ENCODE data around the gene TGOLN2. TPM values are rescaled to one million over a fixed set of nuclear protein-coding genes. Genes with fewer than 3 reads are reported as not detected.

Gene TGOLN2
- total RNA-seq, 1 donor from 2014 or later, result 72.4 TPM

DNA sequence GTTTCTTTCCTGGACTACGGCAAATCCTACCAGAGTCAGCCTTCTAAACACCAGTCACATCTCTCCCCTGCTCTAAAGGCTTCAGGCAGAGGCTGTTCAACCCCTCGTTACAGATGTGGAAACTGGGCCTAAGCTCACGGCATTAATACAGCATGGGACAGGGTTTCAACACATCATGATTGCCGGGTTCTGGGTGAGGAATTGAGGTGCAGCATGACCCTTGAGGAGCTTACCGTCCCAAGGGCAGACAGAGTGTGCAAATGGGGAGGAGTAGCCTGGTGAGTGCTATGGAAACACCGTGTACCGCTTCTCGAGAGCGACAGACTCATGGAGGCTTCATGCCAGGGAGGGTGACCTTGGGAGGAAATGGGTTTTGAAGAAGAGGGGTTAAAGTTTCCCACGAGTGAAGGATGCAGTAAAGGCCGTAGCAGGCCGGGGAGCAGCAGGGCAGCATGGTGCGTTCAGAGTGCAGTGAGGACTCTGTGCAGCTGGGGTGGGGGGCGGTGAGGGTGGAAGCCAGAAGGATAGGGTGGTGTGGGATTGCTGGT lies 51.1 kb downstream of the TGOLN2 start:
- TF ChIP-seq, protein P1, sequence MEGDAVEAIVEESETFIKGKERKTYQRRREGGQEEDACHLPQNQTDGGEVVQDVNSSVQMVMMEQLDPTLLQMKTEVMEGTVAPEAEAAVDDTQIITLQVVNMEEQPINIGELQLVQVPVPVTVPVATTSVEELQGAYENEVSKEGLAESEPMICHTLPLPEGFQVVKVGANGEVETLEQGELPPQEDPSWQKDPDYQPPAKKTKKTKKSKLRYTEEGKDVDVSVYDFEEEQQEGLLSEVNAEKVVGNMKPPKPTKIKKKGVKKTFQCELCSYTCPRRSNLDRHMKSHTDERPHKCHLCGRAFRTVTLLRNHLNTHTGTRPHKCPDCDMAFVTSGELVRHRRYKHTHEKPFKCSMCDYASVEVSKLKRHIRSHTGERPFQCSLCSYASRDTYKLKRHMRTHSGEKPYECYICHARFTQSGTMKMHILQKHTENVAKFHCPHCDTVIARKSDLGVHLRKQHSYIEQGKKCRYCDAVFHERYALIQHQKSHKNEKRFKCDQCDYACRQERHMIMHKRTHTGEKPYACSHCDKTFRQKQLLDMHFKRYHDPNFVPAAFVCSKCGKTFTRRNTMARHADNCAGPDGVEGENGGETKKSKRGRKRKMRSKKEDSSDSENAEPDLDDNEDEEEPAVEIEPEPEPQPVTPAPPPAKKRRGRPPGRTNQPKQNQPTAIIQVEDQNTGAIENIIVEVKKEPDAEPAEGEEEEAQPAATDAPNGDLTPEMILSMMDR (conservative IDR thresholded peaks at IDR 0.05; ENCODE audit: low read depth, low read length), result no peak
- no peak for DNase-seq (ENCODE audit: low read depth)

DNA sequence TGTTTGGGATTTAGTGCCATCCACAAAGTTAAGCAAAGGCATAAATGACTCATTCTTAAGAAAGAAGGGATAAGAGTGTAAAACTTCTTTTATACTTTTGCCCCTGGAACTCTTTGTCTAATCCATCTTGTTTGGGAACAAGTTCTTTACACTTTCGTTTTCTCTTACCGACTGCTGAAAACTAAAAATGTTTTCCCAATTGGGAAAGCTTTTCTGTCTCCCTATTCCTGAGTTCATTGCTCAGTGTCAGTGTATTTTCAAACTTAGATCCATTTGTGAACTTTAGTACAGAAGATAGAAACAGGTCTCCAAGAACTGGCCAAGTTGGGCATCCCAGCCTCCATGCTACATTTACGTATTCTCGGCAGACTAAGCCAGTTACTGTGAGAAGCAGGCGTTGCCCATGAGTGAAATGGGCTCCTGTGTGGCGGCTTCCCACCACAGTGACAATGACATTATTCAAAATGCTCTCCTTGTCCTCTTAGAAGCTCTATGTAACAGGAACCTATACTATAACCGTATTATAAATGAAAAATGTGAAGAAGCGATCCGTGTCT lies 51.7 kb downstream of the TGOLN2 start:
- H3K4me3 ChIP-seq (ENCODE audit: low read depth, low read length), result no peak overlapping the region
- TF ChIP-seq, protein P1 (conservative IDR thresholded peaks at IDR 0.05; ENCODE audit: low read depth, low read length), result no peak
- DNase-seq (ENCODE audit: low read depth), result no peak

More for the DNA sequence above, 51.1 kb downstream of the TGOLN2 start:
- no peak overlapping the region for H3K4me3 ChIP-seq (ENCODE audit: low read depth, low read length)

DNA sequence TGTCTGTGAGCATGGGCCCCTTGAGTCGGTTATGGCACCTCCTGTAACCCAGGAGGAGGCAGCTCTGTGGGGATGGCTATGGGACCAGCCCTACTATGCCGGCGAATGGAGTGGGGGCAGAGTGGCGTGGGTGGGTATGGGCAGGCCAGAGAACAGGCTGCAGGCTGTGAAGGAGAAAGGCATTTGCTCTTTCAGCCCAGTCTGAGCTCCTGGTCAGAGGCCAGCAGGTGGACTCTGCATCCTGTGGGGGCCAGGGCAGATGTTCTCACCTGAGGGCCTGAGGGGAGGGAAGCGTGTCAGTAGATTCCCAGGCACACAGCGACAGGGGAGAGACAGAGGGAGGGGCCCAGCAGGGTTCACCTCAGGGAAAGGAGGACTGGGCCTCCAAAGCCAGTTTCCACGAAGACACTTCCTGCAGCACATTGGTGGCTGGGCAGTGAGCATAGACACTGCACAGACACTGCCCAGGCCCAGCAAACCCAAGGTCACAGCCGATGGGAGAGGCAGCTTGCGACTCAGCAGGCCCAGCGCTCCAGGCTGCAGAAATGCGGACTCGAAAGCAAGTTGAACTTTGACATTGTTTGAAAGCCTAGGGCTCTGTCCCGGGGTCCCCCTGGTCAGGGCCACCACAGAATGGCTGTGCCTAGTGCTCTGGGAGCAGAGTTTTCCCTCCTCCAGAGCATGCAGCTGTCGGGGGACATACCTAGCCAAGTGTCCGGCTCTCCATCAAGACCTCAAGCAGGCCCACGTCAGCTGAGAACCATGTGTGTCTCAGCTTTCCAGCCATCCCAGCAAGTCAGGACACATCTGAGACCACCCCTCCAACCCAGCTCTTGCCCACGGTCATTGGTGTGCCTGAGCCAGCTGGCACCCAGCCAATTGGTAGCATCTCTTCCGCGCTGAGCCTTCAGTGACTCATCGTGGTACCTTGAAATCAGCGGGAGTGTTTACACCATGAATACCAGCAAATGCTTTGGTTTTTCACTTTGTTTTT lies 53.8 kb downstream of the TGOLN2 start:
- H3K4me3 ChIP-seq (ENCODE audit: low read depth, low read length), result no peak overlapping the region
- TF ChIP-seq, protein P1 (conservative IDR thresholded peaks at IDR 0.05; ENCODE audit: low read depth, low read length), result no peak
- no peak for DNase-seq (ENCODE audit: low read depth)

DNA sequence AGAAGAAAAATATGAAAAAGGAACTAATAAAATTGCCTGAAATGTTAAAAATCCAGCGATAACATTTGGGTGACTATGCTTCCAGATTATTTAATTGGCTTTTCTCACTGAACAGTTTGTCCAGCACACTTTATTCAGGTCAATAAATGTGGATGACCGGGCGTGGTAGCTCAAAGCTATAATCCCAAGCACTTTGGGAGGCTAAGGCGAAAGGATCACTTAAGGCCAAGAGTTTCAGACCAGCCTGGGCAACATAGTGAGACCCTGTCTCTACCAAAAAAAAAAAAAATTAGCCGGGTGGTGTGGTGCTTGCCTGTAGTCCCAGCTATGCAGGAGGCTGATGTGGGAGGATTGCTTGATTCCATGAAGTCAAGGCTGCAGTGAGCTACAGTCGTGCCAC lies 55.4 kb downstream of the TGOLN2 start:
- H3K4me3 ChIP-seq (ENCODE audit: low read depth, low read length), result no peak overlapping the region
- TF ChIP-seq, protein P1 (conservative IDR thresholded peaks at IDR 0.05; ENCODE audit: low read depth, low read length), result no peak
- no peak for DNase-seq (ENCODE audit: low read depth)

DNA sequence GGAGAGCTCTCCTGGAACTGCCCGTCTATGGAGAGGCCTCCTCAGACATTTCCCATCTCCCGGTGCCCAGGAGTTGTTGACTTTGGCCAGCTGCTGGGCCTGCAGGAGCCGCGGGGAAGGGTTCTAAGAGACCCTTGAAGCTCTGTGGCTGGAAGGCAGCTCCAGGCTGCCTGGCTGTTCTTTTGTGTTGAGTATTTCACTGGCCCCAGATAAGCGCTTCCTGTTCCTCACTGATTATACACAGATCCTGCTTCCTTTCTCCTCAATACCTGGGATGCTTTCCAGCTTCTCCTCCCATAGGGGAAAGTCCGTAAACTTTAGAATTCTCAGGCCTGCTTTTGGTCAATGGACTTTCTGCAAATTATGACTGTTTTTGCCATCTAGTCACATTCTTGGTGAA lies 57.8 kb downstream of the TGOLN2 start:
- H3K4me3 ChIP-seq (ENCODE audit: low read depth, low read length), result no peak overlapping the region
- TF ChIP-seq, protein P1 (conservative IDR thresholded peaks at IDR 0.05; ENCODE audit: low read depth, low read length), result no peak
- DNase-seq (ENCODE audit: low read depth), result no peak

Other genes starting within 250 kb of the TGOLN2 start
- gene TCF7L1, start 194.6 kb downstream of the TGOLN2 start, total RNA-seq, result 1.1 and 1.4 TPM in 2 replicates
- 26.3 and 29.1 TPM in 2 replicates for gene RETSAT, start 26.5 kb upstream of the TGOLN2 start, total RNA-seq
- 9.5 and 11.9 TPM in 2 replicates for gene ELMOD3, start 26.8 kb upstream of the TGOLN2 start, total RNA-seq
- gene CAPG, start 82.4 kb upstream of the TGOLN2 start, total RNA-seq, result 358 and 441 TPM in 2 replicates
- gene SH2D6, start 90.7 kb upstream of the TGOLN2 start, total RNA-seq, result not detected in 2 replicates
- gene MAT2A, start 211.2 kb upstream of the TGOLN2 start, total RNA-seq, result 64.6 and 134 TPM in 2 replicates
- gene GGCX, start 233.5 kb upstream of the TGOLN2 start, total RNA-seq, result 35.1 and 58.2 TPM in 2 replicates
- 86.5 and 152 TPM in 2 replicates for gene VAMP8, start 249.6 kb upstream of the TGOLN2 start, total RNA-seq

All from epithelial cell of proximal tubule (primary cell).